SIG-M5 treated with dmso at 0.1 percent for 504 hours (cell line): ENCODE measurements around the gene PDE4B.

Source experiments
- DNase-seq: peaks from one replicate; lab custom pipeline; 2025; ENCODE audit not compliant: unreplicated experiment; lab: John Stamatoyannopoulos, UW

Gene PDE4B

GRCh38 chr1:66275601-66276023 lies 482.9 kb downstream of the PDE4B start:
- peak; percentile 9 for DNase-seq

DNA sequence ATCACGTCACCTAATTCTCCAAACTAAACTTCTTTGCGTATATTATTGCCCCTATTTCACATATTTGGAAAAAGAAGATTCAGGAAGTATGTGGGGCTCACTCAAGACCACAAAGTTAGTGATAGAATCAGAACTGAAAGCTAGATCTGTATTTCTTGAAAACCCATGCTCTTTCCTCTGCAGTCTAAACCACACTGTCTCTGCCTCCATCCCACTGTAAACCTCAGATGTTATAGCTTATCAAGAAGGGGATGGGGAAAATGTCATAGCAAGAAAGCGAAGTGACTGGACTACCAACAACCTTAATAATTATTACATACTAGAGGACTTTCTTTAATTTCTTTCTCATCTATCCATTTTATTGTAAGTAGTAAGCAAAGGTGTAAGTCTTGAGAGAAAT lies 483.5 kb downstream of the PDE4B start:
- peak; percentile 5 for DNase-seq

DNA sequence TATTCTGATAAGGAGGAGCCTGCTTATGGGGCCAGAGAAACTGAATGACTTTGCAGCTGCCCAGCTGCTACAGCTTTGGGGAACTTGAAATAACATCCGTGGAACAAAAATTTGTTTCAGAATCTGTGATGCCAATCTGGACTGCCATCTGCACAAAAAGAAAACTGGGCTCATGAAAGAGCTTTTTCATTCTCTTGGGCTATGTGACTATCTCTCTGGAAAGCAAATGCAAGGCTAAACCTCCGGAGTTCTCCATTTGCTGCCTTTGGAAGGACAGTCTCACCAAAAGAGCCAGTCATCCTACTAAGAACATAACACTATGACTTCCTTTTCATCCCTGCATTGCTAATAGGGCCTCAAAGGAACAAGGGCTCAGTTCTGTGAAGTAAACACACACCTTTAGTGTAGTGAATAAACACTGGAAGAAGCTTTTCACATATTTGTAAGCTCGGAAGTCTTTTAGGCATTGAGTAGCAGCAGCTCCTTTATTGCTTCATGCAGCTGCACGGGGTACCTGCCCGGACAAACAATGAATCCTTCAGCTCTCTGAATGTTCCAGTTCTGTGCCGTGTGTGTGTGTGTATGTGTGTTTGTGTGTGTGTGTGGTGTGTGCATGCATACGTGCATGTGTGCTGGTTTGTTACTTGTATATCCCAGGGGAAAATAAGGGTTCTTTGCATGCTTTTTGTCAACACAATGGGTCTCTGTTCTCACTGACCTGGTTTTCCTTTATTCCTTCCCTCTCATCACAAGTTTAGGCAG lies 485.7 kb downstream of the PDE4B start:
- DNase-seq: no peak

GRCh38 chr1:66281808-66282207 lies 489.1 kb downstream of the PDE4B start:
- no peak for DNase-seq

DNA sequence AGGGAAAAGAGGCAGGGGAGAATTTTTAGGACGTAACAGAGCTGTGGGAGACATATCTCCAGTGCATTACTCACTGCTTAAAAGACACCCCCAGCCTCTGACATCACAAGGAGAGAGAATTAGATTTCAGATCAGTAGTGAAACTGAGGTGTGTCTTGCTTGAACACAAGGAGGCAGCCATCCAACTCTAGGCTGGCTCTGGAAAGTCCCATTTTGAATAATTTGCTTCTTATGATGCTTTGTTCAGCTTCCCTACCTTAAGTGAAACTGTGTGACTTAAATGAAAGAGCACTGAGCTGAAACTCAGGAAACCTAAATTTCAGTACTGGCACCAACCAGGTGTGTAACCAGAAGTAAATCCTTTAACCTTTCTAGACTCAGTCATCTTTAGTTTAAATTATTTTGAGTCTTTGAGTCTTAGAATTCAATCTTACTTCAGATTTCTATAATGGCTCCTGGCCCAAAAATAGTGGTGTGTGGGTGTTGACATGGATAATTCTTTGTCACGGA lies 489.7 kb downstream of the PDE4B start:
- DNase-seq: no peak

- no peak for DNase-seq
These were observed 490.4 kb downstream of the PDE4B start for GRCh38 chr1:66282891-66283621.

- no peak for DNase-seq
These were observed 490.9 kb downstream of the PDE4B start for GRCh38 chr1:66283622-66284041.

GRCh38 chr1:66284746-66285145 lies 492.1 kb downstream of the PDE4B start:
- DNase-seq: no peak

DNA sequence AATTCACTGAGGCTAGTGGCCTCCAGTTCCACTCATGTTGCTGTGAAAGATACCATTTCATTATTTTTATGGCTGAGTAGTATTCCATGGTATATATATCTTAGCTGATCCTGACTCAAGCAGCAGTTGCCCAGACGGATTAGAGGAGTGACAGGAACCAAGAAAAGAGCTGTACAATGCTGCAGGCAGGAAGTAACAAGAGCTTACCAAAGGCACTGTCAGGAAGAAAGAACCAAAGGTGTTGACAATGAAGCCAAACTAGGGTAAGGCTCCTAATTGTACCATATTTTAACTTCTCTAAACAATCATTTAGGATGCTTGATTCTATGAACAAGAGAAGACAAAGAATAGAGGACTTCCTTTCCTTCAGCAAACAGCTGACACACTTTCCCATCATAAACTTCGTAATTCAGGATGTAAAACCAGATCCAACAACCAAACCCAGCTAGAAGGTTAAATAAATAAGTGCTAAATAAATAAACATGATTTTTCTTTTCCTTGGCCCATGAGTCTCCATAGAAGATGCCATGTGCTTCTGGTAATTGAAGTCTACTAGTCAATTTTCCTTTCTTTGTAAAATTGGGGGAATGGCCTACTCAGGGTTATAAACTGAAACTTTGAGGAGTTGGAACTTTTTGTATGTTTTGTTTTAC lies 493.0 kb downstream of the PDE4B start:
- no peak for DNase-seq

GRCh38 chr1:66286307-66286706 lies 493.6 kb downstream of the PDE4B start:
- no peak for DNase-seq

GRCh38 chr1:66288048-66288447 lies 495.4 kb downstream of the PDE4B start:
- DNase-seq: no peak

DNA sequence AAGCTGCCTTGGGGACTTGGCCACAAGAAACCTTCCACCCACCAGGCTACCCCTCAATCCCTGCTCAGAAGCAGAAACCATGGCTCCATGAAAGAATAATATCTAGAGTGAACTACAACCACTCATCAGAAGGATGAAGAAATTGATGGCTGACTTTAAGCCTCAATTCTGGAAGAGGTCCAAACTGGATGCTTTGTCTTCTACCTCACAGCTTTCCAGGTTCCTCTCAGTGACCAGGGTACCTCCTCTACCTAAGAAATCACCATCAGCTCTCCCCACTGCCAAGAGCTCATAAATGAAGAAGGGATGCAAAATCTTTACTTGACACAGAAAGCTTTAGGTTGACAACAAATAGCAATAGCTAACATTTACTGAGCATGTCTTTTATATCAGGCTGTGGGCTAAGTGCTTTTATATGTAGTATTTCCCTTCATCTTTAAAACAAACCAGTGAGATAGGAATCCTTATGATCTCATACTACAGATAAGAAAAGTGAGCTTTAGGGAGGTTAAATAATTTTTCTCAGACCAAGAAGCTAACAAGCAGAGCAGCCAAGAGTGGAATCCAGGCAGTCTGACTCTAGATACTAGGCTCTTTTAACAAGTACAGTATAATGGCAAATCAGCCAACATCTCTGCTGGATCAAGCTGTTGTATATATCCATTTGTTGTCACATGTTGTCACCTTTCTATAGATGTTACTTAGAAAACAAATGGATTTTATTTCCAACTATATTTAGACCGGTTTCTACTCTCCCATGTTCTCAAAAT lies 498.3 kb downstream of the PDE4B start:
- DNase-seq: no peak

DNA sequence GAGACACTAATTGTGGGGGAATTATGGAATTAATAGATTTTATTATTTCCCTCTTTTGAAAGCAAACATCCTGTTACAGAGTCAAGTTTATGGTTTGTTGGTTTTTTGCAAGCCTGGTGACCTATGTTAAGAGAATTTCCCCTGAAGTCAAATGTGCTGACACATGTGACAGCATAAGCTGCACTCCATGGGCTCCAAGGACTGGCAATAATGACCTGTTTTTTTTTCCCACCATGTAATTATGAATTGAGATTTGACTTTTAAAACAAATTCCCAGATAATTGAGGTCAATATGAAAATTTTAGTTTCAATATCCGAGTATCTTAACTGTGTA lies 498.8 kb downstream of the PDE4B start:
- DNase-seq: no peak

DNA sequence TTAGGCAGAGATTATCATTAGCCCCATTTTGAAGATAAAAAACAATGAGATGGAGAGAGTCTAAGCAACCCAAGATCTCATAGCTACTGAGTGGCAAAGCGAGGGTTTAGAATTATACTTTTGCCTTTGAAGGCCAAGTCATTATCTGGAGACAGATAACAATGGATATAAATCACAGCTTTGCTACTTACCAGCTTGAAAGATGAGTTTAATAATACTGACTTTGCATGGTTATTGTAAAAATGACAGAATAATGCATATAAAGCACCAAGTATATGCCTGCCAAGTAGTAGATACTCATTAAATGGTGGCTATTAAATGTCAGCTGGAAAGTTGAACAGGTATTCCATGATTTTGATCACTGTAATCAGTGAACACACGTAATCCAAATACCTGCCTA lies 499.6 kb downstream of the PDE4B start:
- DNase-seq: no peak

DNA sequence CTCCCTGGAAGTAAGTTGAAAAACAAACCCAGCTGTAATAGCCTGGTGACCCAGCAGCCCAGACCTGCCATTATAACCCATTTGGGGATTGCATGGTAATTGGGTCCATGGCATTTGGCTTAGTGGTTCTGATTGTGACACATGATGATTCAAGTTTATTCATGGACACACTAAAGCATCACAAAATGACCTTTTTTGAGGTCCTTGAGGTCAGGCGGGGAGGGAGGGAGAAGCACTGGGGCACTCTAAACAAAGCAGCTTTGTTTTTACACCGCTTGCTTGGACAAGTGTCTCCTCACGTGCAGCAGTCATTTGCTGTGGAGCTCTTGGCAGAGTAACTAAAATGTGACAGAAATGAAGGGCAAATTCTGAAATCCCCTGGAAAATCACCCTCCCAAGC lies 500.2 kb downstream of the PDE4B start:
- DNase-seq: no peak

DNA sequence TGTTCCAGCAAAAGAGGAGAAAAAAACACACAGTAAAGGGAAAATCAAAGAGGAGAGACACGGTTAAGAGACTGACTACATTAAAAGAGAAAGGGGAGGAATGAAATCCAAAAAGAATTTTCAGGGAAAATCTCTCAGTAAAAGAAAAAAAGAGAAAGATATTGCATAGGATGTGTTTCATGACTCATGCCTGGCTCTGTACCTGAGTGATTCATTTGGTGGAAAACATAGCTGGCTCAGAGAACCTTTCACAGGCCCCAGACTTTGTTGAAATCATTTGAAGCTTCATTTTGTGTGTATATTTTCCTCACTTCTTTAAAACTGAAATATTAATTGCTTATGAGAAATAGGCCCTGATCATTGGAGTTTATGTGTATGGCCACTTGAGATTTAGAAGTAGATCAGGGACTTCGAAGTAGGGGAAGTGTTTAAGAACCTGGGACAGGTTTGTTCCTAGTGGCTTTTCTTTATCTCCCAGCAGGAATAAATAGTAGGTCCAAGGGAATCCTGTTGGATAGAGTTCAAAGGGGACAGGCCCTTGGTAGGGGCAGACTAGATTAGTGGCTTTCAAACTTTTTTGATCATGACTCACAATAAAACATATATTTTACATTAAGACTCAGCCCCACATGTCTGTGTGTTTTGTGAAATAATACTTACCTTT lies 502.1 kb downstream of the PDE4B start:
- no peak for DNase-seq

- peak; percentile 8 for DNase-seq
These were observed 503.1 kb downstream of the PDE4B start for GRCh38 chr1:66295803-66296202.

DNA sequence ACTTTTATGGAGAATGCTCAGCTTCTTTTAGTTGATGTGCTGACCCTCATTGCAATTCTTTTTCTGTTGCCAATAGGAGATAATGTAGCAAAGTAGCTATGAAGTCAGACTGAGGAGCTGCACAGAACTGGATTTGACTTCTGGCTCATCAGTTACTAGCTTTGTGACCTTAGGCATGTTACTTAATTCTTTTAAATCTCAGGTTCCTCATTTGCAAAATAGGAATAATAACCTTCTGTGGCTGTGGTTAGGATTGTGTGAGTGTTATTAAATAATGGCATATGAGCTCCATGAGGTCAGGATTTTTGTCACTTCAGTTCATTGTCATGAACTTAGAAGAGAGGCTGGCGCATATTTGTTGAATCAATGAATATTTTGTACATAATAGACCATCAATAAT lies 503.7 kb downstream of the PDE4B start:
- no peak for DNase-seq

- DNase-seq: no peak
These were observed 504.3 kb downstream of the PDE4B start for GRCh38 chr1:66296951-66297350.

DNA sequence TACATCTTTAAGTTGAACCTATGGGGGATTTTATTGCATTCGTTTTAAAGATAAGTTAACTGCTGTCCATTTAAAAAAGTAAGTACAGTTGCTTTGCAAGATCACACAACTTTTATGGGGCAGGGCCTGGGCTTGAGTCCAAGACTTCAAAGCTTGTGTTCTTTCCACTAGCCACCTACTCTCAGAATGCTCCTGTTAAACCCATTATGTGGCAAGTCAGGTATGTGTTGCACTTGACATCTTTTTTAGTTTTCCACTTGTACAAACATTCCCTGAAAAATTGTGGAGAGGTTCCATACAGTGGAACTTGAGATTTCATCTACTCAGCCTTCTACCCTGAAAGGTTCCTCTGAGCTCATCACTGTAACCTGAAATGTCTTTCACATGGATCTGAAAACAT lies 505.8 kb downstream of the PDE4B start:
- no peak for DNase-seq
